LNCaP clone FGC (cell line): ENCODE results near the gene ZNF487.

Experiments
- DNase-seq: peaks from one replicate; pipeline ENCODE4 v3.0.0-alpha.2; 2011; ENCODE audit warnings: low read depth
- H3K4me3 ChIP-seq: 2 replicates; pipeline ENCODE4 v1.5.1; 2011; ENCODE audit warnings: mild to moderate bottlenecking, low read depth, low read length, control low read depth
- CTCF ChIP-seq: IDR thresholded peaks from 2 replicates; pipeline ENCODE4 v1.5.1; 2012; ENCODE audit warnings: mild to moderate bottlenecking; ENCODE audit not compliant: control insufficient read depth, insufficient read depth; ENCODE audit errors: extremely low read depth

The ZNF487 gene

GRCh38 chr10:43399320-43400310 lies 37.3 kb upstream of the ZNF487 start:
- TF ChIP-seq CTCF = no peak
- no peak overlapping the region for H3K4me3 ChIP-seq
- no peak for DNase-seq

DNA sequence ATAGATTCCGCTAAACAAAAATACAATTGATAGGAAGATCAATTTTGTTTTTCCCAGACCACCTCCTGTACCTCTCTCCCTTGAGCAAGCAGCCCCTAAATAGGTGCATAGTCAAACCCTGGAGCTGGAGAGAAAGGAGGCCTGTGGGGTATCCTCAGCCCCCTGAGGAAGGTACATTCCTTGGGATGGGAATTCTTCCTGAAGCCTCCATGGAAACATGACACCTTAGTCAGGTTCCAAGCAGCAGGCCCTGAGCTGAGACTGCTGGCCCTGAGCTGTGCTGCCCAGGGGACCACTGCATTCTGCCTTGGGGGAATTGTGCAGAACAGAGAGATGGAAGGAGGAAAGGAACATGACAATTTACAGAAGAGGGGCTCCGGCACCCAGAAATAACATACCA lies 35.3 kb upstream of the ZNF487 start:
- H3K4me3 ChIP-seq = no peak overlapping the region
- DNase-seq = no peak
- no peak for TF ChIP-seq CTCF

DNA sequence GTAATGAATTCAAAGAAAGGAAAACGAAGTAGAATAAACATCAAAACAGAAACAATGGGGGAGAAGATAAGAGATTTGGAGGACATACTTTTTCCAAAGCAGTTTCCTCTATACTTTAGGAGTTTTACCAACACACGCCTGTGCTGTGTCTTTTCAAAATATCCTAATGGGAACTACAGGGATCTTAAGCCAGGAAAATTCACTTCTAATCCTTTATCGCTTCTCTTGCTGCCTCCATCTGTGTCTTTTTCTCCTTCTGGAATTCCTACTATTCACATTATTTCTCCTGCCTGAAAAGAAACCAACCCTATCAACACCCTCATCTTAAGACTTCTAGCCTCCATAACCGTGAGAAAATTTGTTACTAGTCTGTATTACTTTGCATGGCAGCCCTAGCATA lies 34.7 kb upstream of the ZNF487 start:
- DNase-seq = no peak
- no peak for TF ChIP-seq CTCF
- H3K4me3 ChIP-seq = no peak overlapping the region

DNA sequence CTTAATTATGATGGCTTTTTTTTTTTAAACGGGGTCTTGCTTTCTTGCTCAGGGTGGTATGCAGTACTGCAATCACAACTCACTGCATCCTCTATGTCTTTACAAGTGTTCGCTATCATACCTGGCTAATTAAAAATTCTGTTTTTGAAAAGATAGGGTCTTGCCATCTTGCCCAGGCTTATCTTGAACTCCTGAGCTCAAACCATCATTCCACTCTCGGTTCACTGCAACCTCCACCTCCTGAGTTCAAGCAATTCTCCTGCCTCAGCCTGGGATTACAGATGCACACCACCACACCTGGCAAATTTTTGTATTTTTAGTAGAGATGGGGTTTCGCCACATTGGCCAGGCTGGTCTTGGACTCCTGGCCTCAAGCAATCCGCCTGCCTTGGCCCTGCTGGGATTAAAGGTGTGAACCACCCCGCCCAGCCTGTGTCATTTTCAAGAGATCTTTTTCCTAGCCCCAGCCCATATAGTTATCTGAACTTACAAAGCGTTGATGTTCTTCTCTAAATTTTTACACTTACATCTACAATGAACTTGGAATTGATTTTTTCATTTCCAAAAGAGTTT lies 33.9 kb upstream of the ZNF487 start:
- no peak for TF ChIP-seq CTCF

DNA sequence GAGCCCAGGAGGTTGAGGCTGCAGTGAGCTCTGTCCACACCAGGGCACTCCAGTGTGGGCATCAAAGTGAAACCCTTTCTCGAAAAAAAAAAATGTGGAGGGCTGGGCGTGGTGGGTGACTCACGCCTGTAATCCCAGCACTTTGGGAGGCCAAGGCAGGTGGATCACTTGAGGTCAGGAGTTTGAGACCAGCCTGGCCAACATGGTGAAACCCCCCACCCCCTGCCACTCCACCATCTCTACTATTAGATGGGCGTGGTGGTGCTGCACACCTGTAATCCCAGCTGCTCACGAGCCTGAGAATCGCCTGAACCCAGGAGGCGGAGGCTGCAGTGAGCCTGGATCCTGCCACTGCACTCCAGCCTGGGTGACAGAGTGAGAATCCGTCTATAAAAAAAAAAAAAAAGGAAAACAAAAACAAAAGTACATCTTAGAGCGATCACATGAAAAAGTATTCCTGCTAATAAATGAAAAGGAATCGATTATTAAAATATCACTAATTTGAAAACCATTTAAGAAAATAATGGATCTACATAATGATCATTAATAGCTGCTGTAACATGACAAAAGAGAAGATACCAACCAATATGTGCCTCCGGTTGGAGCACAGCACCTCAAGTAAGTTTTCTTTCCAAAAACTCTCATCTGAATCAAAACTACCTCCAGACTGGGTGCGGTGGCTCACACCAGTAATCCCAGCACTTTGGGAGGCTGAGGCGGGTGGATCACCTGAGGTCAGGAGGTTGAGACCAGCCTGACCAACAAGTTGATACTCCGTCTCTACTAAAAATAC lies 32.8 kb upstream of the ZNF487 start:
- DNase-seq = no peak
- no peak overlapping the region for H3K4me3 ChIP-seq
- no peak for TF ChIP-seq CTCF

More for the DNA sequence above, 33.9 kb upstream of the ZNF487 start:
- no peak overlapping the region for H3K4me3 ChIP-seq
- no peak for DNase-seq

DNA sequence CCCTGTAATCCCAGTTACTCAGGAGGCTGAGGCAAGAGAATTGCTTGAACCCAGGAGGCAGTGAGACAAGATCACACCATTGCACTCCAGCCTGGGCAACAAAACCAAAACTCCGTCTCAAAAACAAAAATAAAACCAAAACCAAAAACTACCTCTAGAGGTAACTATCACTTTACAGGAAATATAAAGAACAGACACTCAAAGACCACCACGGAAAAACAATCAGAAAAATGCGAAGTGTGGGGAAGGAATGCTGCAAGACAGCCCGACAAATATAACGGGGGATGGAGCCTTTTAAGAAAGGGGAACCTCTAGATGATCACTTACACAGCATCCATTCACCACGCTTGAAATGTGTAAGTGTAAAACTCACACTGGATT lies 32.2 kb upstream of the ZNF487 start:
- DNase-seq = no peak
- no peak overlapping the region for H3K4me3 ChIP-seq
- TF ChIP-seq CTCF = no peak
